H1 (cell line): ENCODE measurements around the gene BCL2. TPM values are rescaled to one million over a fixed set of nuclear protein-coding genes. Genes with fewer than 3 reads are reported as not detected.

ENCODE experiments used
- HDAC6 ChIP-seq: IDR thresholded peaks from one replicate; pipeline ENCODE4 v1.7.1; 2012; ENCODE audit warnings: low read depth, mild to moderate bottlenecking, inconsistent platforms, low read length, moderate library complexity
- SUZ12 ChIP-seq: fragments of 200-600 bp; sonication (generic); IDR thresholded peaks from 2 replicates; pipeline ENCODE4 v1.6.1; 2012; ENCODE audit warnings: mild to moderate bottlenecking, inconsistent platforms, low read length, moderate library complexity, mixed read lengths
- TBP ChIP-seq: IDR thresholded peaks from 2 replicates; pipeline ENCODE4 v1.6.1; 2011; ENCODE audit warnings: low read depth, low read length, improper control_type of control experiment
- TEAD4 ChIP-seq: IDR thresholded peaks from 2 replicates; pipeline ENCODE4 v1.6.1; 2012; ENCODE audit warnings: low read depth, low read length, inconsistent platforms, mixed read lengths
- polyA plus RNA-seq, 7 experiments: library from polyadenylated mRNA; depleted of rRNA in 3 of 7; stranded (reverse) in 5 of 7; unstranded in 2 of 7; fragments of >200 nt in 5 of 7; fragments of 200-250 nt in 2 of 7; gene quantifications; 1 replicate in 5 of 7; 2 replicates in 1 of 7; 4 replicates in 1 of 7; pipeline versions ENCODE4 v1.2.1 to v1.2.3, GENCODE V29; 2011 to 2013; ENCODE audit warnings: missing spikeins in 2 of 7, mixed read lengths in 2 of 7
- total RNA-seq: library from RNA; stranded (reverse); fragmentation: NEBNext Ultra II Directional; extraction: Animal tissue kit (Norgen Biotek cat#: 25700); gene quantifications from 2 replicates; pipeline ENCODE4 v1.2.1, GENCODE V29; 2021
- TF ChIP-seq, protein P1 (sequence below): IDR thresholded peaks from 2 replicates; pipeline ENCODE4 v1.6.1; 2011; ENCODE audit warnings: low read length, improper control_type of control experiment

The BCL2 gene
- total and polyA plus RNA-seq, 2 of the 8 experiments (the other 6 are each of a cell fraction or from before 2014, with no cell fraction given) = 0.59 to 4.5 TPM

DNA sequence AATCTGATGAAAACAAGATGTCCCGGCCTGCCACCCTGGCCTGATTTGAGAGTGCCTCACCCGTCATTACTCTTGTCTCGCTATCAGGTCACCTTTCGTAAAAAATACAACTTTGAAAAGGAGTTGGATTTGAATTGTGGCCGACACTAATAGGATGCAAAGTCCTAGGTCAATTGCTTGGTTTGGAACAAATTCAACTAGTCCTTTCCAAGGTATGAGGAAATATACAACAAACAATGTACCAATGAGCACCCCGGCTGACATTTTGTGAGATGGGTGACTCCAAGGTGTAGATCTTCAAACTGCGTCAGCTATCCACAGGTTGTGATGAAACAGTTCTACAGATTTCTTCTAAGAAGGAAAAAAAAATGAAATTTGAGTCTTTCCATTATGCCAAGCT lies 77.8 kb downstream of the BCL2 start (continued):
- TF ChIP-seq, protein P1, sequence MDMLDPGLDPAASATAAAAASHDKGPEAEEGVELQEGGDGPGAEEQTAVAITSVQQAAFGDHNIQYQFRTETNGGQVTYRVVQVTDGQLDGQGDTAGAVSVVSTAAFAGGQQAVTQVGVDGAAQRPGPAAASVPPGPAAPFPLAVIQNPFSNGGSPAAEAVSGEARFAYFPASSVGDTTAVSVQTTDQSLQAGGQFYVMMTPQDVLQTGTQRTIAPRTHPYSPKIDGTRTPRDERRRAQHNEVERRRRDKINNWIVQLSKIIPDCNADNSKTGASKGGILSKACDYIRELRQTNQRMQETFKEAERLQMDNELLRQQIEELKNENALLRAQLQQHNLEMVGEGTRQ = no peak
- TF ChIP-seq TEAD4 (no peak), TBP (no peak), SUZ12 (no peak), HDAC6 (no peak)
